Neural cell (in vitro differentiated cells): ENCODE measurements around the gene BHLHE23. TPM values are rescaled to one million over a fixed set of nuclear protein-coding genes. Genes with fewer than 3 reads are reported as not detected.

Experiments used
- H2AFZ ChIP-seq: fragments of 200-600, 300-800 bp; sonication (generic), shearing (Covaris generic); 2 replicates; pipeline ENCODE4 v1.6.0; 2014; ENCODE audit warnings: low read depth, mild to moderate bottlenecking, antibody characterized with exemption, low read length, moderate library complexity
- H3F3A ChIP-seq: fragments of 200-600 bp; shearing (Covaris generic); 2 replicates; pipeline ENCODE4 v1.6.1; 2016; ENCODE audit warnings: mild to moderate bottlenecking, moderate library complexity, mixed read lengths, antibody characterized with exemption, low read length; ENCODE audit not compliant: insufficient read depth, poor library complexity, severe bottlenecking
- H3K27ac ChIP-seq: fragments of 200-600, 300-800 bp; sonication (generic), shearing (Covaris generic); 2 replicates; pipeline ENCODE4 v1.5.1; 2014; ENCODE audit warnings: mild to moderate bottlenecking, low read length, moderate library complexity
- H3K27me3 ChIP-seq: fragments of 300-800, 200-600 bp; sonication (generic), shearing (Covaris generic); 2 replicates; pipeline ENCODE4 v1.6.0; 2014; ENCODE audit warnings: mild to moderate bottlenecking, low read depth, low read length, moderate library complexity; ENCODE audit not compliant: insufficient read depth
- H3K36me3 ChIP-seq: fragments of 300-800, 200-600 bp; sonication (generic), shearing (Covaris generic); 2 replicates; pipeline ENCODE4 v1.5.1; 2014; ENCODE audit warnings: mild to moderate bottlenecking, antibody characterized with exemption, low read length, moderate library complexity; ENCODE audit not compliant: insufficient read depth
- H3K4me2 ChIP-seq: fragments of 300-800, 200-600 bp; sonication (generic), shearing (Covaris generic); 2 replicates; pipeline ENCODE4 v1.6.0; 2014; ENCODE audit warnings: mild to moderate bottlenecking, low read length
- H3K4me3 ChIP-seq: fragments of 300-800, 200-600 bp; sonication (generic), shearing (Covaris generic); 2 replicates; pipeline ENCODE4 v1.5.1; 2014; ENCODE audit warnings: mild to moderate bottlenecking, low read length, moderate library complexity
- H3K79me2 ChIP-seq: fragments of 200-600 bp; shearing (Covaris generic); replicated peaks from 2 replicates; pipeline ENCODE4 v1.6.0; 2014; ENCODE audit warnings: mild to moderate bottlenecking, low read length, moderate library complexity; ENCODE audit not compliant: insufficient read depth
- H3K9ac ChIP-seq: fragments of 300-800, 200-600 bp; sonication (generic), shearing (Covaris generic); 2 replicates; pipeline ENCODE4 v1.6.1; 2016; ENCODE audit warnings: mild to moderate bottlenecking, low read length, mixed read lengths
- H3K9me2 ChIP-seq: fragments of 200-600 bp; shearing (Covaris generic); 2 replicates; pipeline ENCODE4 v1.6.1; 2016; ENCODE audit warnings: mild to moderate bottlenecking, low read length, mixed read lengths; ENCODE audit not compliant: insufficient read depth
- H3K9me3 ChIP-seq: fragments of 200-600, 300-800 bp; sonication (generic), shearing (Covaris generic); 2 replicates; pipeline ENCODE4 v1.6.1; 2016; ENCODE audit warnings: mild to moderate bottlenecking, mixed run types, low read length, moderate library complexity, mixed read lengths
- H4K20me1 ChIP-seq: fragments of 200-600 bp; shearing (Covaris generic); 2 replicates; pipeline ENCODE4 v1.6.1; 2016; ENCODE audit warnings: mild to moderate bottlenecking, mixed run types; ENCODE audit not compliant: insufficient read depth
- CTCF ChIP-seq: fragments of 450-650 bp; IDR thresholded peaks from 2 replicates; pipeline ENCODE4 v1.5.1; 2014; ENCODE audit warnings: antibody characterized with exemption, mild to moderate bottlenecking, moderate library complexity; ENCODE audit not compliant: poor library complexity, severe bottlenecking
- EP300 ChIP-seq: fragments of 450-650 bp; conservative IDR thresholded peaks from 2 replicates; pipeline ENCODE4 v1.6.1; 2014; ENCODE audit warnings: antibody characterized with exemption, mild to moderate bottlenecking, moderate library complexity; ENCODE audit not compliant: poor library complexity, severe bottlenecking
- EZH2 ChIP-seq: fragments of 200-600, 300-800 bp; shearing (Covaris generic), sonication (generic); IDR thresholded peaks from 2 replicates; pipeline ENCODE4 v1.6.1; 2014; ENCODE audit warnings: antibody characterized with exemption, low read length, borderline replicate concordance, mild to moderate bottlenecking; ENCODE audit not compliant: insufficient read depth, poor library complexity, severe bottlenecking
- MXI1 ChIP-seq: fragments of 450-650 bp; conservative IDR thresholded peaks from 2 replicates; pipeline ENCODE4 v1.6.1; 2014; ENCODE audit warnings: antibody characterized with exemption, mild to moderate bottlenecking; ENCODE audit not compliant: poor library complexity, severe bottlenecking
- POLR2AphosphoS5 ChIP-seq: IDR thresholded peaks from 2 replicates; pipeline ENCODE4 v1.6.1; 2012
- RAD21 ChIP-seq: fragments of 450-650 bp; conservative IDR thresholded peaks from 2 replicates; pipeline ENCODE4 v1.6.1; 2014; ENCODE audit warnings: antibody characterized with exemption, mild to moderate bottlenecking, moderate library complexity
- SMC3 ChIP-seq: fragments of 450-650 bp; conservative IDR thresholded peaks from 2 replicates; pipeline ENCODE4 v1.6.1; 2014; ENCODE audit warnings: antibody characterized with exemption, mild to moderate bottlenecking, moderate library complexity; ENCODE audit not compliant: poor library complexity
- TAF1 ChIP-seq: IDR thresholded peaks from 2 replicates; pipeline ENCODE4 v1.6.1; 2012; ENCODE audit warnings: low read depth
- polyA plus RNA-seq: library from polyadenylated mRNA; depleted of rRNA; stranded (reverse); fragments of >200 nt; gene quantifications from 2 replicates; pipeline ENCODE4 v1.2.3, GENCODE V29; 2014
- TF ChIP-seq, protein P1 (sequence below): IDR thresholded peaks from 2 replicates; pipeline ENCODE4 v1.6.1; 2012; ENCODE audit warnings: borderline replicate concordance

BHLHE23 gene
- polyA plus RNA-seq, 1 donor from 2014 or later = not detected

DNA sequence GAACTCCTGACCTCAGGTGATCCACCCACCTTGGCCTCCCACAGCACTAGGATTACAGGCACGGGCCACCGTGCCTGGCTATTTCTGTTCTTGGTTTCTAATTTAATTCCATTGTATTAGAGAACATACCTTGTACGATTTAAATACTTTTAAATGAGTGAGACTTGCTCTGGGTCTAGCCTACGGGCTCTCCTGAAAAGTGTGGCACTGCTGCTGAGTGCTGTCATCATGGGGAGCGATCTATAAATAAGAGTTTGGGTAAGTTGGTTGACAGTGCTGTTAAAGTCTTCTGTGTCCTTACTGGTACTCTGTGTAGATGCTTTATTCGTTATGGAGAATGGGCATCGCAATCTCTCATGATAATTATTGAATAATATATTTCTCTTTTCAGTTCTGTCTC is 35.0 kb upstream of the BHLHE23 start:
- Histone ChIP-seq H3K9me3 (no peaks in the 10 kb centered on the region), H3K79me2 (no peaks in the 10 kb centered on the region), H2AFZ (no peak overlapping the region), H3K36me3 (no peaks in the 10 kb centered on the region), H3K27ac (no peak overlapping the region), H3K9me2 (no peaks in the 10 kb centered on the region), H3F3A (no peaks in the 10 kb centered on the region), H3K9ac (no peak overlapping the region), H3K27me3 (no peaks in the 10 kb centered on the region), H4K20me1 (no peaks in the 10 kb centered on the region), H3K4me3 (no peak overlapping the region), H3K4me2 (no peak overlapping the region)
- TF ChIP-seq, protein P1, sequence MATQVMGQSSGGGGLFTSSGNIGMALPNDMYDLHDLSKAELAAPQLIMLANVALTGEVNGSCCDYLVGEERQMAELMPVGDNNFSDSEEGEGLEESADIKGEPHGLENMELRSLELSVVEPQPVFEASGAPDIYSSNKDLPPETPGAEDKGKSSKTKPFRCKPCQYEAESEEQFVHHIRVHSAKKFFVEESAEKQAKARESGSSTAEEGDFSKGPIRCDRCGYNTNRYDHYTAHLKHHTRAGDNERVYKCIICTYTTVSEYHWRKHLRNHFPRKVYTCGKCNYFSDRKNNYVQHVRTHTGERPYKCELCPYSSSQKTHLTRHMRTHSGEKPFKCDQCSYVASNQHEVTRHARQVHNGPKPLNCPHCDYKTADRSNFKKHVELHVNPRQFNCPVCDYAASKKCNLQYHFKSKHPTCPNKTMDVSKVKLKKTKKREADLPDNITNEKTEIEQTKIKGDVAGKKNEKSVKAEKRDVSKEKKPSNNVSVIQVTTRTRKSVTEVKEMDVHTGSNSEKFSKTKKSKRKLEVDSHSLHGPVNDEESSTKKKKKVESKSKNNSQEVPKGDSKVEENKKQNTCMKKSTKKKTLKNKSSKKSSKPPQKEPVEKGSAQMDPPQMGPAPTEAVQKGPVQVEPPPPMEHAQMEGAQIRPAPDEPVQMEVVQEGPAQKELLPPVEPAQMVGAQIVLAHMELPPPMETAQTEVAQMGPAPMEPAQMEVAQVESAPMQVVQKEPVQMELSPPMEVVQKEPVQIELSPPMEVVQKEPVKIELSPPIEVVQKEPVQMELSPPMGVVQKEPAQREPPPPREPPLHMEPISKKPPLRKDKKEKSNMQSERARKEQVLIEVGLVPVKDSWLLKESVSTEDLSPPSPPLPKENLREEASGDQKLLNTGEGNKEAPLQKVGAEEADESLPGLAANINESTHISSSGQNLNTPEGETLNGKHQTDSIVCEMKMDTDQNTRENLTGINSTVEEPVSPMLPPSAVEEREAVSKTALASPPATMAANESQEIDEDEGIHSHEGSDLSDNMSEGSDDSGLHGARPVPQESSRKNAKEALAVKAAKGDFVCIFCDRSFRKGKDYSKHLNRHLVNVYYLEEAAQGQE = no peak
- no peak for TF ChIP-seq TAF1
- TF ChIP-seq EZH2 = no peak
- TF ChIP-seq EP300 = no peak
- TF ChIP-seq CTCF = no peak
- no peak for TF ChIP-seq POLR2AphosphoS5
- no peak for TF ChIP-seq MXI1
- no peak for TF ChIP-seq RAD21
- TF ChIP-seq SMC3 = no peak

DNA sequence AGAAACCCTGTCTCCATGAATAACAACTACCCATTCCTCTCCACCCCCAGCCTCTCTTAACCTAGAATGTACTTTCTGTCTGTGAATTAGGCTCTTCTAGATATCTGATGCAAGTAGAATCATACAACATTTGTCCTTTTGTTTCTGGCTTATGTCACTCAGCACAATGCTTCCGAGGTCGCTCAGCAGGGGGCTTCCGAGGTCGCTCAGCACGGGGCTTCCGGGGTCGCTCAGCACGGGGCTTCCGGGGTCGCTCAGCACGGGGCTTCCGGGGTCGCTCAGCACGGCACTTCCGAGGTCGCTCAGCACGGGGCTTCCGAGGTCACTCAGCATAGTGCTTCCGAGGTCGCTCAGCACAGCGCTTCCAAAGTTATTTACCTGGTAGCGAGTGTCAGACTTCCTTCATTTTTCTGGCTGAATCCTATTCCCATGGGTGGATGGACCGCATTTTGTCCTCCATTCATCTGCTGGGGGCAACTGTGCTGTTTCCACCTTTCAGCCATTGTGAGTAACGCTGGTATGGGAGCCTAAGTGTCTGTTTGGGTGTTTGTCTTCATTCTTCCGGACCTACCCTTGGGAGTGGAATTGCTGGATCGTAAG is 31.0 kb upstream of the BHLHE23 start:
- Histone ChIP-seq H3K9me3 (no peaks in the 10 kb centered on the region), H3K9me2 (no peaks in the 10 kb centered on the region), H3K9ac (no peak overlapping the region), H3F3A (no peaks in the 10 kb centered on the region), H3K36me3 (no peaks in the 10 kb centered on the region), H3K4me2 (no peak overlapping the region), H3K27me3 (no peaks in the 10 kb centered on the region), H4K20me1 (no peaks in the 10 kb centered on the region), H3K4me3 (no peak overlapping the region), H3K27ac (no peak overlapping the region), H3K79me2 (no peaks in the 10 kb centered on the region), H2AFZ (no peak overlapping the region)
- TF ChIP-seq MXI1 = no peak
- TF ChIP-seq EZH2 = no peak
- TF ChIP-seq TAF1 = no peak
- TF ChIP-seq CTCF = no peak
- TF ChIP-seq SMC3 = no peak
- TF ChIP-seq, protein P1 = no peak
- TF ChIP-seq POLR2AphosphoS5 = no peak
- no peak for TF ChIP-seq RAD21
- TF ChIP-seq EP300 = no peak
